IMR-90 (cell line): ENCODE measurements around the gene WDR76. TPM values are rescaled to one million over a fixed set of nuclear protein-coding genes. Genes with fewer than 3 reads are reported as not detected.

Experiments
- ATAC-seq: fragments of 200-7000 bp; cut with Tn5 transposase; 2 replicates; pipeline ENCODE4 v1.9.1; 2020; ENCODE audit warnings: low read depth, mild to moderate bottlenecking, moderate library complexity
- BruUV-seq: library from RNA; stranded (reverse); fragments of 400-500 nt; replicated peaks from 2 replicates; lab custom pipeline; 2021; lab: Mats Ljungman, UMichigan
- CTCF ChIA-PET: fragments of 300-600 bp; formaldehyde crosslinking; extraction: SDS; loops from one replicate; lab custom pipeline; 2021; ENCODE audit warnings: antibody characterized with exemption; lab: Yijun Ruan, JAX
- POLR2A ChIA-PET: fragments of 300-600 bp; sonication (Branson Sonifier 250); formaldehyde crosslinking; loops from one replicate; lab custom pipeline; 2022; ENCODE audit warnings: antibody characterized with exemption; ENCODE audit not compliant: unreplicated experiment; lab: Charles Lee
- DNase-seq: peaks from one replicate; pipeline ENCODE4 v3.0.0; 2013
- H2AFZ ChIP-seq: replicated peaks from 2 replicates; pipeline ENCODE3; 2013; ENCODE audit warnings: low read length, mild to moderate bottlenecking; ENCODE audit not compliant: poor library complexity
- H2AK5ac ChIP-seq: 2 replicates; pipeline ENCODE4 v1.6.1; 2013; ENCODE audit warnings: low read depth, low read length, inconsistent platforms
- H2AK9ac ChIP-seq: replicated peaks from 2 replicates; pipeline ENCODE3; 2013; ENCODE audit warnings: mild to moderate bottlenecking, low read depth, low read length, moderate library complexity; ENCODE audit not compliant: poor library complexity
- H2BK120ac ChIP-seq: 2 replicates; pipeline ENCODE4 v1.6.1; 2013; ENCODE audit warnings: low read depth, low read length, inconsistent platforms
- H2BK15ac ChIP-seq: 3 replicates; pipeline ENCODE4 v1.6.1; 2013; ENCODE audit warnings: low read depth, low read length, inconsistent platforms
- H2BK20ac ChIP-seq: 2 replicates; pipeline ENCODE4 v1.6.1; 2013; ENCODE audit warnings: low read depth, mild to moderate bottlenecking, inconsistent platforms, low read length, moderate library complexity
- H2BK5ac ChIP-seq: 2 replicates; pipeline ENCODE4 v1.6.1; 2013; ENCODE audit warnings: mild to moderate bottlenecking, low read depth, low read length, inconsistent platforms; ENCODE audit not compliant: poor library complexity, severe bottlenecking
- H3K14ac ChIP-seq: replicated peaks from 2 replicates; pipeline ENCODE4 v1.6.1; 2013; ENCODE audit warnings: low read depth, low read length, inconsistent platforms
- H3K18ac ChIP-seq: 2 replicates; pipeline ENCODE4 v1.6.1; 2013; ENCODE audit warnings: low read depth, low read length, control low read depth
- H3K23ac ChIP-seq: 2 replicates; pipeline ENCODE4 v1.6.1; 2013; ENCODE audit warnings: low read depth, low read length, inconsistent platforms
- H3K27ac ChIP-seq: 2 replicates; pipeline ENCODE4 v1.5.1; 2013; ENCODE audit warnings: mild to moderate bottlenecking, control low read depth, low read length; ENCODE audit not compliant: insufficient read depth
- H3K27me3 ChIP-seq: 2 replicates; pipeline ENCODE4 v1.6.1; 2013; ENCODE audit warnings: low read length; ENCODE audit not compliant: control insufficient read depth, insufficient read depth
- H3K36me3 ChIP-seq: 2 replicates; pipeline ENCODE4 v1.6.1; 2013; ENCODE audit warnings: low read length, mixed read lengths; ENCODE audit not compliant: control insufficient read depth, insufficient read depth
- H3K4ac ChIP-seq: 2 replicates; pipeline ENCODE4 v1.6.1; 2013; ENCODE audit warnings: low read depth, low read length, inconsistent platforms
- H3K4me1 ChIP-seq: 2 replicates; pipeline ENCODE4 v1.6.1; 2013; ENCODE audit warnings: low read length, mixed read lengths; ENCODE audit not compliant: control insufficient read depth, insufficient read depth
- H3K4me2 ChIP-seq: 2 replicates; pipeline ENCODE4 v1.6.1; 2013; ENCODE audit warnings: low read depth, mild to moderate bottlenecking, control low read depth, low read length, moderate library complexity
- H3K4me3 ChIP-seq: 2 replicates; pipeline ENCODE4 v1.5.1; 2013; ENCODE audit warnings: low read depth, mild to moderate bottlenecking, control low read depth, low read length, moderate library complexity; ENCODE audit not compliant: insufficient read depth
- H3K56ac ChIP-seq: 2 replicates; pipeline ENCODE4 v1.6.1; 2013; ENCODE audit warnings: low read length, inconsistent platforms; ENCODE audit not compliant: insufficient read depth; ENCODE audit errors: extremely low read depth
- H3K79me1 ChIP-seq, 2 experiments: 2 replicates each; pipeline ENCODE4 v1.6.1; 2013; ENCODE audit warnings: low read length in 2 of 2, inconsistent platforms in 1 of 2, low read depth in 1 of 2
- H3K9ac ChIP-seq: 2 replicates; pipeline ENCODE4 v1.6.1; 2013; ENCODE audit warnings: low read depth, low read length, control low read depth
- H3K9me1 ChIP-seq: 2 replicates; pipeline ENCODE4 v1.6.1; 2013; ENCODE audit warnings: low read length, inconsistent platforms; ENCODE audit not compliant: insufficient read depth
- H3K9me3 ChIP-seq: 2 replicates; pipeline ENCODE4 v1.6.1; 2013; ENCODE audit warnings: low read length; ENCODE audit not compliant: control insufficient read depth, insufficient read depth
- H4K20me1 ChIP-seq: 2 replicates; pipeline ENCODE4 v1.6.1; 2013; ENCODE audit warnings: low read length, inconsistent platforms; ENCODE audit not compliant: insufficient read depth
- H4K5ac ChIP-seq: 2 replicates; pipeline ENCODE4 v1.6.1; 2013; ENCODE audit warnings: mild to moderate bottlenecking, low read depth, low read length, control low read depth
- H4K8ac ChIP-seq, 2 experiments: 2 replicates each; pipeline ENCODE4 v1.6.1; 2013; ENCODE audit warnings: low read depth in 2 of 2, low read length in 2 of 2, control low read depth in 1 of 2, inconsistent platforms in 1 of 2
- H4K91ac ChIP-seq: 2 replicates; pipeline ENCODE4 v1.6.1; 2013; ENCODE audit warnings: low read depth, low read length, inconsistent platforms; ENCODE audit not compliant: insufficient read depth
- BHLHE40 ChIP-seq: fragments of 150-350 bp; IDR thresholded peaks from 2 replicates; pipeline ENCODE4 v1.6.1; 2016; ENCODE audit warnings: mild to moderate bottlenecking, low read depth, low read length
- CEBPB ChIP-seq: IDR thresholded peaks from 2 replicates; pipeline ENCODE4 v1.6.1; 2012; ENCODE audit warnings: low read depth, low read length, improper control_type of control experiment
- CHD1 ChIP-seq: IDR thresholded peaks from 2 replicates; pipeline ENCODE4 v1.6.1; 2012; ENCODE audit warnings: low read depth, low read length, improper control_type of control experiment
- CTCF ChIP-seq: conservative IDR thresholded peaks from 2 replicates; pipeline ENCODE4 v1.5.1; 2012; ENCODE audit warnings: mild to moderate bottlenecking, low read depth, low read length, improper control_type of control experiment
- ELK1 ChIP-seq: fragments of 150-350 bp; IDR thresholded peaks from 2 replicates; pipeline ENCODE4 v1.6.1; 2016; ENCODE audit warnings: low read depth, mild to moderate bottlenecking, low read length, moderate library complexity, borderline replicate concordance
- FOS ChIP-seq: fragments of 150-350 bp; IDR thresholded peaks from 2 replicates; pipeline ENCODE4 v1.6.1; 2016; ENCODE audit warnings: low read depth, low read length
- MAFK ChIP-seq: IDR thresholded peaks from 2 replicates; pipeline ENCODE4 v1.6.1; 2012; ENCODE audit warnings: low read depth, low read length, improper control_type of control experiment
- MAZ ChIP-seq: IDR thresholded peaks from 2 replicates; pipeline ENCODE4 v1.6.1; 2012; ENCODE audit warnings: low read depth, mild to moderate bottlenecking, low read length, improper control_type of control experiment, moderate library complexity, borderline replicate concordance
- MXI1 ChIP-seq: IDR thresholded peaks from 2 replicates; pipeline ENCODE4 v1.6.1; 2012; ENCODE audit warnings: low read depth, mild to moderate bottlenecking, low read length, moderate library complexity, borderline replicate concordance
- NFE2L2 ChIP-seq: fragments of 150-350 bp; IDR thresholded peaks from 2 replicates; pipeline ENCODE4 v1.6.1; 2016; ENCODE audit warnings: low read depth, mild to moderate bottlenecking, low read length
- POLR2A ChIP-seq: IDR thresholded peaks from 2 replicates; pipeline ENCODE4 v1.6.1; 2012; ENCODE audit warnings: mild to moderate bottlenecking, low read depth, low read length
- RAD21 ChIP-seq: IDR thresholded peaks from 2 replicates; pipeline ENCODE4 v1.6.1; 2012; ENCODE audit warnings: low read length, improper control_type of control experiment
- RCOR1 ChIP-seq: IDR thresholded peaks from 2 replicates; pipeline ENCODE4 v1.6.1; 2012; ENCODE audit warnings: mild to moderate bottlenecking, low read length, improper control_type of control experiment; ENCODE audit not compliant: insufficient replicate concordance
- RFX5 ChIP-seq: IDR thresholded peaks from 2 replicates; pipeline ENCODE4 v1.8.0; 2012; ENCODE audit warnings: low read depth, mild to moderate bottlenecking, low read length, moderate library complexity
- SMC3 ChIP-seq: fragments of 150-350 bp; IDR thresholded peaks from 2 replicates; pipeline ENCODE4 v1.6.1; 2016; ENCODE audit warnings: low read depth, mild to moderate bottlenecking, antibody characterized with exemption, low read length, moderate library complexity
- WGBS, 2 experiments: methylation state at CpG; one replicate each; pipeline versions ENCODE4 v1.1.5 to v1.1.7; 2013; ENCODE audit warnings: missing lambda C conversion rate in 2 of 2; ENCODE audit not compliant: insufficient read length in 1 of 2; ENCODE audit errors: extremely low coverage in 2 of 2; 5-methylcytosine and 5-hydroxymethylcytosine counted together
- dilution Hi-C: fragments of 300-500 bp; cut with HindIII; formaldehyde crosslinking; loops from one replicate; pipeline ENCODE4 v1.14.3; 2018; ENCODE audit warnings: low sequenced_read_pairs; ENCODE audit not compliant: unreplicated experiment
- in situ Hi-C: fragments of 300-500 bp; cut with MboI; formaldehyde crosslinking; loops from 3 replicates; pipeline ENCODE4 v1.14.3; 2019; ENCODE audit warnings: low sequenced_read_pairs, inconsistent platforms, mixed read lengths
- intact Hi-C: fragments of 100-400 bp; cut with micrococcal nuclease; formaldehyde crosslinking; loops from 2 replicates; pipeline ENCODE4 v1.10.0; 2022
- polyA plus RNA-seq, 3 experiments: library from polyadenylated mRNA; depleted of rRNA; stranded (reverse); fragments of >200 nt; gene quantifications; 2 replicates each; pipeline ENCODE4 v1.2.3, GENCODE V29; 2012; ENCODE audit warnings: low replicate concordance in 1 of 3
- total RNA-seq: library from RNA; depleted of rRNA; stranded (reverse); fragments of >200 nt; gene quantifications from 2 replicates; pipeline ENCODE4 v1.2.3, GENCODE V29; 2012
- TF ChIP-seq, protein P1 (sequence below): fragments of 150-350 bp; IDR thresholded peaks from 2 replicates; pipeline ENCODE4 v1.6.1; 2017; ENCODE audit warnings: mild to moderate bottlenecking, antibody characterized with exemption, low read length, low read depth

The WDR76 gene
- total and polyA plus RNA-seq, 2 of the 4 experiments (the other 2 are of a cell fraction): 4.8 to 25.8 TPM

- no peak overlapping the region for H3K14ac ChIP-seq
- no peaks in the 10 kb centered on the region for H3K4me1 ChIP-seq
- no peak overlapping the region for H2AFZ ChIP-seq
- H3K56ac ChIP-seq: no peak overlapping the region
- H4K91ac ChIP-seq: no peak overlapping the region
- H3K79me1 ChIP-seq: no peaks in the 10 kb centered on the region
- no peak for TF ChIP-seq CTCF
- no peak for TF ChIP-seq NFE2L2
- TF ChIP-seq CEBPB: no peak
- no peak for TF ChIP-seq FOS
- no peak for TF ChIP-seq RCOR1
- TF ChIP-seq, protein P1, sequence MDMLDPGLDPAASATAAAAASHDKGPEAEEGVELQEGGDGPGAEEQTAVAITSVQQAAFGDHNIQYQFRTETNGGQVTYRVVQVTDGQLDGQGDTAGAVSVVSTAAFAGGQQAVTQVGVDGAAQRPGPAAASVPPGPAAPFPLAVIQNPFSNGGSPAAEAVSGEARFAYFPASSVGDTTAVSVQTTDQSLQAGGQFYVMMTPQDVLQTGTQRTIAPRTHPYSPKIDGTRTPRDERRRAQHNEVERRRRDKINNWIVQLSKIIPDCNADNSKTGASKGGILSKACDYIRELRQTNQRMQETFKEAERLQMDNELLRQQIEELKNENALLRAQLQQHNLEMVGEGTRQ: no peak
- TF ChIP-seq ELK1: no peak
- no peak for TF ChIP-seq BHLHE40
- no peak for TF ChIP-seq RFX5
- no peak for TF ChIP-seq MXI1
- TF ChIP-seq SMC3: no peak
- TF ChIP-seq POLR2A: no peak
- TF ChIP-seq RAD21: no peak
- no peak for TF ChIP-seq CHD1
- TF ChIP-seq MAFK: no peak
- no peak for TF ChIP-seq MAZ
- no peak overlapping the region for H2BK20ac ChIP-seq
- CTCF ChIA-PET: no interaction called here
- no peak overlapping the region for H2BK15ac ChIP-seq
- no peak overlapping the region for H3K4me2 ChIP-seq
- H3K18ac ChIP-seq: no peak overlapping the region
- no peak overlapping the region for H3K27ac ChIP-seq
- H3K27me3 ChIP-seq: no peaks in the 10 kb centered on the region
- dilution Hi-C loops: no loop called here
- no peak for DNase-seq
- no TSS peak for BruUV-seq
- H3K4me3 ChIP-seq: no peak overlapping the region
- no peak overlapping the region for H2BK5ac ChIP-seq
- no peak for ATAC-seq
- H4K8ac ChIP-seq: no peak overlapping the region
- H3K23ac ChIP-seq: no peak overlapping the region
- H4K20me1 ChIP-seq: no peaks in the 10 kb centered on the region
- WGBS, 2 experiments: 100% methylated on average over 3 of the region's 3 CpGs; no CpG with 5 or more reads in 1 of the 2 experiments
- H2BK120ac ChIP-seq: no peak overlapping the region
- H3K9me1 ChIP-seq: peaks cover 4% of the 10 kb centered on the region; the same call in 1 of the 2 replicates
- intact Hi-C loops: no loop called here
- H3K36me3 ChIP-seq: no peaks in the 10 kb centered on the region
- H3K9me3 ChIP-seq: no peaks in the 10 kb centered on the region
- no peak overlapping the region for H4K5ac ChIP-seq
- no peak overlapping the region for H3K9ac ChIP-seq
- in situ Hi-C loops: no loop called here
- no peak overlapping the region for H2AK5ac ChIP-seq
- POLR2A ChIA-PET: no interaction called here
- H3K4ac ChIP-seq: no peak overlapping the region
- no peak overlapping the region for H2AK9ac ChIP-seq
Observed at GRCh38 chr15:43883571-43883970, 56.8 kb downstream of the WDR76 start.
